ELR (cell line): Measurements from ENCODE around the gene ATP6AP1.
"Not testable (repeated sequence)": the region's sequence is repeated elsewhere in the genome, so short reads cannot be mapped to it uniquely, and the experiment has no call there.

Experiments used
- DNase-seq: peaks from one replicate; pipeline ENCODE4 v3.0.0-alpha.2; 2015; ENCODE audit warnings: low read depth

Gene ATP6AP1, protein sequence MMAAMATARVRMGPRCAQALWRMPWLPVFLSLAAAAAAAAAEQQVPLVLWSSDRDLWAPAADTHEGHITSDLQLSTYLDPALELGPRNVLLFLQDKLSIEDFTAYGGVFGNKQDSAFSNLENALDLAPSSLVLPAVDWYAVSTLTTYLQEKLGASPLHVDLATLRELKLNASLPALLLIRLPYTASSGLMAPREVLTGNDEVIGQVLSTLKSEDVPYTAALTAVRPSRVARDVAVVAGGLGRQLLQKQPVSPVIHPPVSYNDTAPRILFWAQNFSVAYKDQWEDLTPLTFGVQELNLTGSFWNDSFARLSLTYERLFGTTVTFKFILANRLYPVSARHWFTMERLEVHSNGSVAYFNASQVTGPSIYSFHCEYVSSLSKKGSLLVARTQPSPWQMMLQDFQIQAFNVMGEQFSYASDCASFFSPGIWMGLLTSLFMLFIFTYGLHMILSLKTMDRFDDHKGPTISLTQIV

GRCh38 chrX:154428176-154429171, at the start of gene ATP6AP1:
Gene ATP6AP1 (plus strand): TSS chrX:154428677. CDS start chrX:154428693, 16 bp downstream.
- DNase-seq, result peak; percentile 93

- peak; percentile 96 for DNase-seq
These were observed 49.5 kb upstream of the ATP6AP1 start, which contains the start of gene EMD for GRCh38 chrX:154378799-154379568. Gene EMD (plus strand): TSS chrX:154379295. CDS start chrX:154379485, 190 bp downstream.

DNA sequence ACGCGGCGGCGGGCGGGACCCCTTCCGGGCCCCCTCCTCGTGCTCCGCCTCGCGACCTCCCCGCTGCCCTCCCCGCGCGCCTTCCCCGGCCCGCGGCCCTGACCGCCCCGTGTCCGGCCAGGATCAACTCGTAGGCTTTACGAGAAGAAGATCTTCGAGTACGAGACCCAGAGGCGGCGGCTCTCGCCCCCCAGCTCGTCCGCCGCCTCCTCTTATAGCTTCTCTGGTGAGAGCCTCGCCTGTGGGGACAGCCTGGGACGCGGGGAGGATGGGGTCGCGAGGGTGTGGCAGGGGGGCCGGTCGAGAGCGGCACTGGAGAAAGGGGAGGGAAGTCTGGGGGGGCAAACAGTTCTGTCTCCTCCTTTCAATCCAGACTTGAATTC, 48.9 kb upstream of the ATP6AP1 start:
- DNase-seq, result peak; percentile 21

- DNase-seq, result peak; percentile 41
These were observed 48.3 kb upstream of the ATP6AP1 start for GRCh38 chrX:154380153-154380552.

GRCh38 chrX:154380787-154381186, 47.7 kb upstream of the ATP6AP1 start:
- DNase-seq, result no peak

GRCh38 chrX:154381271-154381670, 47.2 kb upstream of the ATP6AP1 start:
- no peak for DNase-seq

DNA sequence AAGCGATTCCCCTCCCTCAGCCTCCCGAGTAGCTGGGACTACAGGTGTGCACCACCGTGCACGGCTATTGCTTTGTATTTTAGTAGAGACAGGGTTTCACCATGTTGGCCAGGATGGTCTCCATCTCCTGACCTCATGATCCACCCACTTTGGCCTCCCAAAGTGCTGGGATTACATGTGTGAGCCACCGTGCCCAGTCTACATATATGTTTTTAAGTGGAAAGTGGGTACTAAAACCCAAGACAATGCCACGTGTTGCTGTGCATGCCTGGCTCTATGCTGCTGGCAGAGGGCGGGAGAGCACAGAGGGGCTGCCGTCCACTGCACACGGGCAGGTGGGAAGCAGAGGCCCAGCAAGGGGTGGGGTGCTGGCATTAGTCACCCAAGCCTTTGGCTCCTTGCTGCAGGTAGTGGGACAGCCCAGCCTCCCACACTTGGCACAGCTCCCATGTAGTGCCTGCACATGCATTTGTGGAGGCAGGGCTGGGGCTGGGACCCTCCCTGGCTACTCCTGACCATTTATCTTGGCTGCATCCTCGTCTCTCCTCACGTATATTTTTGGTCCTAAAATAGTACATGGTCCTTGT, 45.9 kb upstream of the ATP6AP1 start:
- DNase-seq, result no peak

GRCh38 chrX:154383359-154384283, 44.9 kb upstream of the ATP6AP1 start:
- DNase-seq, result no peak

DNA sequence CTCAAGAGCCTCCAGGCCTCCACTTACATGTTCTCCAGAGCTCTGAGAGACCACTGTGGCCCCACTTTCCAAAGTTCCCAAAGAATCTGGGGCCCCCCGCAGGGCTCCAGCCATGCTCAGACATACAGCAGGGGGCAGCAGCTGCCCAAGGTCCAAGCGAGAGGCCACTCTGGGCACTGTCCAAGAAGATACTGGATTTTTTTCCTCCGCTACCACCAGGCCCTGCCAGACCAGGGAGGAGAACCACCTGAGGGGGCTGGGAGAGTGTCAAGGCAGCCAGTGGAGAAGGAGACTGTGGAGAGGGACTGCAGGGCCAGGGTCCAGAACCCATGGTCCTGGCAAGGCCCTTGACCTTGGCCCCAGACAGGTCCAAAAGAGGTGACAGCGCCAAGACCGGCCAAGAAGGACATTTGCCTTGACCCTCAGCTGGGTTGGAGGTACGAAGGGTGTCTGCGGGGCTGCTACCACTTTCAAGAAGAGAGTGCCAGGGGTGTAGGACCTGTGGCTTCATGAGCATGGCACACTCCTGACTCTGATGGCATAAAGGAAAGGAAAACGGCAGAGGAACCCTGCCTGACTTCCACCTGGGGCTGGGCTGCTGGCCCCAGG, 44.1 kb upstream of the ATP6AP1 start:
- peak; percentile 40 for DNase-seq

DNA sequence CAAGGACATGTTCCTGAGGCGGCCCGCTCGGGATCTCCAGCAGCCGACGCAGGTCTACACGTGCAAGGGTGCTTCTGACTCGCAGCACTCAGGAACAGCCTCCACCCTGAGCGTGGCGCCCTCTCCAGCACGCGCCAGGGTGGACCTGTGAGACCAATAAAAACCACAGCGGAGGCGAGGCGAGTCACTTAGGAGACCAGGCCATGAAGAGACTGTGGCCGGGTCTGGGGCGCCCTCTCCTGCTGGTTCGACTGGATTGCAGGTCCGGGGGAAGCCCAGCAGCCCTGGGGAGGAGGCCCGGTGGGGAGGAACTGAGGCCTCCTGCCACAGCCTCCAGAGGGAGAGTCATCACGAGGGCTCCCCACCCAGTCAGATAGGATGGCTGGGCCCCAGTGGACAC, 40.4 kb upstream of the ATP6AP1 start:
- DNase-seq, result not testable (repeated sequence)

- DNase-seq, result not testable (repeated sequence)
These were observed 39.8 kb upstream of the ATP6AP1 start for GRCh38 chrX:154388649-154389048.

- not testable (repeated sequence) for DNase-seq
These were observed 38.4 kb upstream of the ATP6AP1 start for GRCh38 chrX:154389812-154390747.

- DNase-seq, result not testable (repeated sequence)
These were observed 32.1 kb upstream of the ATP6AP1 start for GRCh38 chrX:154396363-154396762.

DNA sequence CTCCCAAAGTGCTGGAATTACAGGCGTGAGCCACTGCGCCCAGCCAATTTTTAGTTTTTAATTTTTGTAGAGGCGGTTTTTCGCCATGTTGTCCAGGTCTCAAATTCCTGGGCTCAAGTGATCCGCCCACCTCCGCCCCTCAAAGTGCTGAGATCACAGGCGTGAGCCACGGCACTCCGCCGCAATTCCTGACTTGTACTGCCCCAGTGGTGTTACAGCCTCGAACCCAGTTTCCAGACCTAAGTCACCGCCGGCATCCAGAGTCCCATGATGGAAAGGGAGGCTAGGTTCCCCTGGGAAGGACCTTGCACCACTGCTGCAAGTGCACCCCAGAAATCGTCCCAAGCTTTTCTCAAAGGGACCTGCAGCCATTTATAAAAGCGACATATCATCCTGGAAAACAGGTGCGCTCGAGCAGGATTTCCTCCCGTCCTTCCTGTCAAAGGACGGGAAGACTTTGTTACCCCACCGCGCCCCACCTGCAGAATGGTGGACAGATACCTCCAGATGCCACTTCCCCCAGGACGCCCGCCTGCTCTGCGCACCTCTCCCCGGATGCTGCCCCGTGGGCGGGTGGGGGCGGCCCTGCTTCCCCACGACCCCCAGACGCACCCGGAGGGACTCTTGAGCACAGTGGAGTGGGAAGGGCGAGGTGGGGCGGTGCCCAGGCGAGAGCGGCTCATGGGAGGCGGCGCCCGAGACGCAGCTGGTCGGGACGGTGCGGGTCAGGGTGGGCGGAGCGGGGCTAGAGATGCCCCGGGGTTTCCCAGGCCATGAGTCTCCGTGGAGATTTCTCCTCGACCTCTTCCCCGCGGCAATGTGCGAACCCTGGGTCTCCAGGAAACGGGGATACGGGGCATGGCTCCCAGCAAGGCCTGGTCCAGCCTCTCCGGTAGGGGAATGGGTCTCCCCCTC, 31.2 kb upstream of the ATP6AP1 start:
- peak; percentile 78 for DNase-seq

DNA sequence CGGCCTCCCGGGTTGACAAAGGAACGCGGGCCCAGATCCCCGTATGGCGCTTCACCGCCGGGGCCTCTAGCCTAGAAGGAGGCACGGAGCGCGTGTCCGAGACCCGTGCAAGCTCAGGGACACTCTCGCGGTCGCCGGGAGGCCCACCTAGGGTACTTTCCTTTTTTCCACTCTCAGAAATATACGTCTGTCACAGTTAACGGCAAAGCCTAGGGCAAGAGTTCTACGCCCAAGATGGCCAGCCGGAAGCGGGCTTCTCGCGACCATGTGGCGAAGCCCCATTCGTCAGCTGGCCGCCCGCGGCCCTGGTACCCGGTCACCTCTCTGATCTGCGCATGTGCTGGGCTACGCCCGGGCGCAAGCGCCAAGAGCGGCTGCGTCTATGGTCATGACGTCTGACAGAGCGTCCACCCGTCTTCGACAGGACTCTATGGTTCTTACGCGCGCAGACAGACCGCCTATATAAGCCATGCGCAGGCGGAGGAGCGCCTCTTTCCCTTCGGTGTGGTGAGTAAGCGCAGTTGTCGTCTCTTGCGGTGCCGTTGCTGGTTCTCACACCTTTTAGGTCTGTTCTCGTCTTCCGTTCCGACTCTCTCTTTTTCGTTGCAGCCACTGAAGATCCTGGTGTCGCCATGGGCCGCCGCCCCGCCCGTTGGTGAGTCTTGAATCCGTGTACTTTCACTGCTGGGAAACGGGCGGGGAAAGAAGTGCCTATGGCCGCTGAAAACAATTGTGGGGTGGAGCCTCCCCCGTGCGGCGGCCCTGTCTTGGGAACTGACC, 30.4 kb upstream of the ATP6AP1 start, which contains the start of gene RPL10:
Gene RPL10 (plus strand): TSS at position 490 of the 780 bp plus-strand sequence. CDS start 143 bp downstream, at position 633.
- peak; percentile 94 for DNase-seq
